Neural cell (in vitro differentiated cells): Measurements from ENCODE around the gene ZC2HC1B. TPM values are rescaled to one million over a fixed set of nuclear protein-coding genes. Genes with fewer than 3 reads are reported as not detected.

Experiments
- H2AFZ ChIP-seq: fragments of 200-600, 300-800 bp; sonication (generic), shearing (Covaris generic); 2 replicates; pipeline ENCODE4 v1.6.0; 2014; ENCODE audit warnings: low read depth, mild to moderate bottlenecking, antibody characterized with exemption, low read length, moderate library complexity
- H3F3A ChIP-seq: fragments of 200-600 bp; shearing (Covaris generic); 2 replicates; pipeline ENCODE4 v1.6.1; 2016; ENCODE audit warnings: mild to moderate bottlenecking, moderate library complexity, mixed read lengths, antibody characterized with exemption, low read length; ENCODE audit not compliant: insufficient read depth, poor library complexity, severe bottlenecking
- H3K27ac ChIP-seq: fragments of 200-600, 300-800 bp; sonication (generic), shearing (Covaris generic); 2 replicates; pipeline ENCODE4 v1.5.1; 2014; ENCODE audit warnings: mild to moderate bottlenecking, low read length, moderate library complexity
- H3K27me3 ChIP-seq: fragments of 300-800, 200-600 bp; sonication (generic), shearing (Covaris generic); 2 replicates; pipeline ENCODE4 v1.6.0; 2014; ENCODE audit warnings: mild to moderate bottlenecking, low read depth, low read length, moderate library complexity; ENCODE audit not compliant: insufficient read depth
- H3K36me3 ChIP-seq: fragments of 300-800, 200-600 bp; sonication (generic), shearing (Covaris generic); 2 replicates; pipeline ENCODE4 v1.5.1; 2014; ENCODE audit warnings: mild to moderate bottlenecking, antibody characterized with exemption, low read length, moderate library complexity; ENCODE audit not compliant: insufficient read depth
- H3K4me2 ChIP-seq: fragments of 300-800, 200-600 bp; sonication (generic), shearing (Covaris generic); 2 replicates; pipeline ENCODE4 v1.6.0; 2014; ENCODE audit warnings: mild to moderate bottlenecking, low read length
- H3K4me3 ChIP-seq: fragments of 300-800, 200-600 bp; sonication (generic), shearing (Covaris generic); 2 replicates; pipeline ENCODE4 v1.5.1; 2014; ENCODE audit warnings: mild to moderate bottlenecking, low read length, moderate library complexity
- H3K79me2 ChIP-seq: fragments of 200-600 bp; shearing (Covaris generic); replicated peaks from 2 replicates; pipeline ENCODE4 v1.6.0; 2014; ENCODE audit warnings: mild to moderate bottlenecking, low read length, moderate library complexity; ENCODE audit not compliant: insufficient read depth
- H3K9ac ChIP-seq: fragments of 300-800, 200-600 bp; sonication (generic), shearing (Covaris generic); 2 replicates; pipeline ENCODE4 v1.6.1; 2016; ENCODE audit warnings: mild to moderate bottlenecking, low read length, mixed read lengths
- H3K9me2 ChIP-seq: fragments of 200-600 bp; shearing (Covaris generic); 2 replicates; pipeline ENCODE4 v1.6.1; 2016; ENCODE audit warnings: mild to moderate bottlenecking, low read length, mixed read lengths; ENCODE audit not compliant: insufficient read depth
- H3K9me3 ChIP-seq: fragments of 200-600, 300-800 bp; sonication (generic), shearing (Covaris generic); 2 replicates; pipeline ENCODE4 v1.6.1; 2016; ENCODE audit warnings: mild to moderate bottlenecking, mixed run types, low read length, moderate library complexity, mixed read lengths
- H4K20me1 ChIP-seq: fragments of 200-600 bp; shearing (Covaris generic); 2 replicates; pipeline ENCODE4 v1.6.1; 2016; ENCODE audit warnings: mild to moderate bottlenecking, mixed run types; ENCODE audit not compliant: insufficient read depth
- CTCF ChIP-seq: fragments of 450-650 bp; IDR thresholded peaks from 2 replicates; pipeline ENCODE4 v1.5.1; 2014; ENCODE audit warnings: antibody characterized with exemption, mild to moderate bottlenecking, moderate library complexity; ENCODE audit not compliant: poor library complexity, severe bottlenecking
- EP300 ChIP-seq: fragments of 450-650 bp; conservative IDR thresholded peaks from 2 replicates; pipeline ENCODE4 v1.6.1; 2014; ENCODE audit warnings: antibody characterized with exemption, mild to moderate bottlenecking, moderate library complexity; ENCODE audit not compliant: poor library complexity, severe bottlenecking
- EZH2 ChIP-seq: fragments of 200-600, 300-800 bp; shearing (Covaris generic), sonication (generic); IDR thresholded peaks from 2 replicates; pipeline ENCODE4 v1.6.1; 2014; ENCODE audit warnings: antibody characterized with exemption, low read length, borderline replicate concordance, mild to moderate bottlenecking; ENCODE audit not compliant: insufficient read depth, poor library complexity, severe bottlenecking
- MXI1 ChIP-seq: fragments of 450-650 bp; conservative IDR thresholded peaks from 2 replicates; pipeline ENCODE4 v1.6.1; 2014; ENCODE audit warnings: antibody characterized with exemption, mild to moderate bottlenecking; ENCODE audit not compliant: poor library complexity, severe bottlenecking
- POLR2AphosphoS5 ChIP-seq: IDR thresholded peaks from 2 replicates; pipeline ENCODE4 v1.6.1; 2012
- RAD21 ChIP-seq: fragments of 450-650 bp; conservative IDR thresholded peaks from 2 replicates; pipeline ENCODE4 v1.6.1; 2014; ENCODE audit warnings: antibody characterized with exemption, mild to moderate bottlenecking, moderate library complexity
- SMC3 ChIP-seq: fragments of 450-650 bp; conservative IDR thresholded peaks from 2 replicates; pipeline ENCODE4 v1.6.1; 2014; ENCODE audit warnings: antibody characterized with exemption, mild to moderate bottlenecking, moderate library complexity; ENCODE audit not compliant: poor library complexity
- TAF1 ChIP-seq: IDR thresholded peaks from 2 replicates; pipeline ENCODE4 v1.6.1; 2012; ENCODE audit warnings: low read depth
- polyA plus RNA-seq: library from polyadenylated mRNA; depleted of rRNA; stranded (reverse); fragments of >200 nt; gene quantifications from 2 replicates; pipeline ENCODE4 v1.2.3, GENCODE V29; 2014
- TF ChIP-seq, protein P1 (sequence below): IDR thresholded peaks from 2 replicates; pipeline ENCODE4 v1.6.1; 2012; ENCODE audit warnings: borderline replicate concordance

The ZC2HC1B gene
- polyA plus RNA-seq, 1 donor from 2014 or later: not detected

DNA sequence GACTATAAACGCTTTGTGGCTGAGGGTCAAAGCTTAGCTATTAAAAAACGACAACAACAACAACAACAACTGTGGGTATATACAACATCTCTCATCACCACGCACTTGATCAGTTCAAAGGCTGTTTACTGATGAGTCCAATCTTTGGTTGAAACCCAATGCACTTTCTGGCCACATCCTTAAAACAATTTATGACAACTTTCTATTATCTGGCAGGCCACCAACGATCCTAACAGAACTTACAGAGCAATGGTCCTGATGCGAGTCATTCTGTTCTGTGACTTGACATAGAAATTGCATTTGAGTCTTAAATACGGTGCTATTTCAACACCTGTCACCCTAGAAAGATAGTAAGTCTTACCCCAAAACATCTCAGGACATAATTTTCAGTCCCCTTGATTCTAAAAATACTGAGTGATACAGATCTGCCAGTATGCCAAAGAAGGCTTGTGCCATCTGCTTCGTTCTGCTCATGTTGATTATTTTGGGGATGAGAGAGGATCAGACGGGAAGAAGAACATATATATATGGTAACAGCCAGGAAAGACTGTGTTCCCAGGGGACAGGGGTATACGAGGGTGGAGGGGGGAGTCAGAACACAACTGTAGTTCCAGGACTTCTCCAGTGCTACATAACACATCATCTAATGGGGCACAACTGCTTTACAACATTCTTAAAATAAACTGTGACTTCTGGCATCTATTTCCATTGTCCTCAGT is 87.9 kb downstream of the ZC2HC1B start:
- Histone ChIP-seq H3K79me2 (no peaks in the 10 kb centered on the region), H3K9me3 (no peaks in the 10 kb centered on the region), H3K36me3 (no peaks in the 10 kb centered on the region), H2AFZ (no peak overlapping the region), H3K9ac (no peak overlapping the region), H3K4me2 (no peak overlapping the region), H3K27me3 (no peaks in the 10 kb centered on the region), H3K9me2 (no peaks in the 10 kb centered on the region), H3K4me3 (no peak overlapping the region), H4K20me1 (no peaks in the 10 kb centered on the region), H3K27ac (no peak overlapping the region), H3F3A (no peaks in the 10 kb centered on the region)
- TF ChIP-seq MXI1 (no peak), SMC3 (no peak), TAF1 (no peak), EP300 (no peak), EZH2 (no peak), RAD21 (no peak), CTCF (no peak), POLR2AphosphoS5 (no peak)
- TF ChIP-seq, protein P1, sequence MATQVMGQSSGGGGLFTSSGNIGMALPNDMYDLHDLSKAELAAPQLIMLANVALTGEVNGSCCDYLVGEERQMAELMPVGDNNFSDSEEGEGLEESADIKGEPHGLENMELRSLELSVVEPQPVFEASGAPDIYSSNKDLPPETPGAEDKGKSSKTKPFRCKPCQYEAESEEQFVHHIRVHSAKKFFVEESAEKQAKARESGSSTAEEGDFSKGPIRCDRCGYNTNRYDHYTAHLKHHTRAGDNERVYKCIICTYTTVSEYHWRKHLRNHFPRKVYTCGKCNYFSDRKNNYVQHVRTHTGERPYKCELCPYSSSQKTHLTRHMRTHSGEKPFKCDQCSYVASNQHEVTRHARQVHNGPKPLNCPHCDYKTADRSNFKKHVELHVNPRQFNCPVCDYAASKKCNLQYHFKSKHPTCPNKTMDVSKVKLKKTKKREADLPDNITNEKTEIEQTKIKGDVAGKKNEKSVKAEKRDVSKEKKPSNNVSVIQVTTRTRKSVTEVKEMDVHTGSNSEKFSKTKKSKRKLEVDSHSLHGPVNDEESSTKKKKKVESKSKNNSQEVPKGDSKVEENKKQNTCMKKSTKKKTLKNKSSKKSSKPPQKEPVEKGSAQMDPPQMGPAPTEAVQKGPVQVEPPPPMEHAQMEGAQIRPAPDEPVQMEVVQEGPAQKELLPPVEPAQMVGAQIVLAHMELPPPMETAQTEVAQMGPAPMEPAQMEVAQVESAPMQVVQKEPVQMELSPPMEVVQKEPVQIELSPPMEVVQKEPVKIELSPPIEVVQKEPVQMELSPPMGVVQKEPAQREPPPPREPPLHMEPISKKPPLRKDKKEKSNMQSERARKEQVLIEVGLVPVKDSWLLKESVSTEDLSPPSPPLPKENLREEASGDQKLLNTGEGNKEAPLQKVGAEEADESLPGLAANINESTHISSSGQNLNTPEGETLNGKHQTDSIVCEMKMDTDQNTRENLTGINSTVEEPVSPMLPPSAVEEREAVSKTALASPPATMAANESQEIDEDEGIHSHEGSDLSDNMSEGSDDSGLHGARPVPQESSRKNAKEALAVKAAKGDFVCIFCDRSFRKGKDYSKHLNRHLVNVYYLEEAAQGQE: no peak

- Histone ChIP-seq H4K20me1 (no peaks in the 10 kb centered on the region), H2AFZ (no peak overlapping the region), H3K9me2 (no peaks in the 10 kb centered on the region), H3K27me3 (no peaks in the 10 kb centered on the region), H3K4me3 (no peak overlapping the region), H3F3A (no peaks in the 10 kb centered on the region), H3K4me2 (no peak overlapping the region), H3K36me3 (no peaks in the 10 kb centered on the region), H3K27ac (no peak overlapping the region), H3K79me2 (no peaks in the 10 kb centered on the region), H3K9ac (no peak overlapping the region), H3K9me3 (no peaks in the 10 kb centered on the region)
- TF ChIP-seq POLR2AphosphoS5: peak; percentile 26
- no peak for TF ChIP-seq RAD21
Observed at GRCh38 chr6:143952947-143953701, 88.8 kb downstream of the ZC2HC1B start.
